Activated CD4-positive, alpha-beta T cell treated with anti-CD3 and anti-CD28 coated beads, Interleukin-2, Interleukin-4, amounts not matched to agents 100 ng/mL and 50 ng/mL, durations not matched to agents 16 hours and 8 hours (primary cell): Measurements from ENCODE around the gene ULBP3.

Experiments
- DNase-seq: peaks from one replicate; pipeline ENCODE4 v3.0.0-alpha.2; 2020; ENCODE audit warnings: low spot score

The ULBP3 gene

GRCh38 chr6:150068720-150069648 lies at the start of gene ULBP3:
ULBP3 (minus strand) TSS chr6:150069121; CDS start chr6:150069066, 55 bp downstream.
- peak; percentile 79 for DNase-seq

GRCh38 chr6:150118627-150119026 lies 49.7 kb upstream of the ULBP3 start:
- DNase-seq: no peak

GRCh38 chr6:150118203-150118602 lies 49.3 kb upstream of the ULBP3 start:
- DNase-seq: no peak

- DNase-seq: no peak
Measured at GRCh38 chr6:150116200-150116800, 47.4 kb upstream of the ULBP3 start.

GRCh38 chr6:150115769-150116168 lies 46.8 kb upstream of the ULBP3 start:
- no peak for DNase-seq

DNA sequence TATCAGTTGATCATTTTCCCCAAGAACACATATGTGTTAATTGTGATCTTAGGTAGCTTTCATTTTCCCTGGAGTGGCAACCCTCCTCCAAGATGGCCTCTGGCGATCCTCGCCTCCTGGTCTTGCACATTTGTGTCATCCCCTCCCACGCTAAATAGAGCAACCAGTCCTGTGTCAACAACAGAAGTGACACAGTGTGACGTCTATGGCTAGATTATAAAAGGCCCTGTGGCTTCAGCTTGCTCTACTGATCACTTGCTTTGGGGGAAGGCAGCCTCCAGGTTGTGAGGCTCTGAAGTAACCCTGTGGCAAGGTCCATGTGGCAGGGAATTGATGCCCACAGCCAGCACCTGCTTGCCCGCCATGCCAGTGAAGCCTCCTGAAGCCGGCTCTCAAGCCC lies 43.3 kb upstream of the ULBP3 start:
- no peak for DNase-seq

- no peak for DNase-seq
Measured at GRCh38 chr6:150102750-150103270, 33.9 kb upstream of the ULBP3 start.

- DNase-seq: no peak
Measured at GRCh38 chr6:150100745-150101144, 31.8 kb upstream of the ULBP3 start.

- no peak for DNase-seq
Measured at GRCh38 chr6:150099953-150100352, 31.0 kb upstream of the ULBP3 start.

DNA sequence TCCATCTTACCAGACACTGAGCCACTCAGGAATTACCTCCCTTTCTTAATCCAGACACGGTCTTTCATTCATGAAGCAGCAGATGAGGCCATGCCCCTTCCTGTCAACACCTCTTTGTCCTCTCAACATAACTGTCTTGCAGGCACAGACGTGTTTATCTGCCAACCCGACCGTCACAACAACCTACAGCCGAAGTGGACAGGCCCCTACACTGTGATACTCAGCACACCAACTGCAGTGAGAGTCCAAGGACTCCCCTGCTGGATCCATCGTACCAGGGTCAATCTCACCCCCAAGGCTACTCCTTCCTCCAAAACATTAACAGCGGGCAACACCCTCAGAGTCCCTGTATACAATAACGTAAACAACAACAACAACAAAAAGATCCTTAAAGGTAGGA lies 30.6 kb upstream of the ULBP3 start:
- no peak for DNase-seq

DNA sequence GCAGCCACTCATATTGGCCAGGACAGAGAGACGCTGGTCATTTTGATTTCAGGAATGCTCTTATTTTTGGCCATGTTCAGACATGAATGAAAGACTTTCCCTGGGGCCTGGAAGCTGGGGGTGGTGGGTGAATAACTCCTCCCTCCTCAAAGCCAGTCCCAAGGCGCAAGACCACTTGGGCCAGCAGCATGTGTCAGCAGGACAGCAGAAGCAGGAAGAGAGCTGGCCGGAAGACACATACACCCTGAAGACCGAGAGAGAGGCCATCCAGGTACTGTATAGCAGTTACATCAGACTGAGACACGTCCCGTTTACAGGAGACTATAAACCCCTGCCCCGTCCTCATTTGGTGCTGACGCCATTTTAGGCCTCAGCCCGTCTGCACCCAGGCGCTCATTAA lies 29.2 kb upstream of the ULBP3 start:
- DNase-seq: no peak

DNA sequence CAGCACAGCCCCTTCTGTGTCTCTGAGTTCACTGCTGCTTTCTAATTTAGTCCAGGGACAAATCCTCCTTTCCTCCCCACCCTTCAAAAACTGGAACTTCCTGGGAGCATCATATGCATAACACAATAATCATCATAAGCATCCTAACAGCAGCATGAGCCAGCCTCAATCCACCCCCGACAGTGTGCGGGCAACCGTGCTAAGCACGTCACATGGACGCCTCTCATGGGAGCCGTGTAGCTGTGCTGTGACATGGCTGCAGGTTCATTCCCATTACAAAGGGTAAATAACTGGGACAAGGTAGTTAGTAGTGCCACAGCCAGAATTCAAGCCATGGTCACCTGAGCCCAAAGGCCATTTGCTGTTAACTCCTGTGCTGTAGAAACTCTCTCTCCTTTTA lies 24.5 kb upstream of the ULBP3 start:
- DNase-seq: no peak

DNA sequence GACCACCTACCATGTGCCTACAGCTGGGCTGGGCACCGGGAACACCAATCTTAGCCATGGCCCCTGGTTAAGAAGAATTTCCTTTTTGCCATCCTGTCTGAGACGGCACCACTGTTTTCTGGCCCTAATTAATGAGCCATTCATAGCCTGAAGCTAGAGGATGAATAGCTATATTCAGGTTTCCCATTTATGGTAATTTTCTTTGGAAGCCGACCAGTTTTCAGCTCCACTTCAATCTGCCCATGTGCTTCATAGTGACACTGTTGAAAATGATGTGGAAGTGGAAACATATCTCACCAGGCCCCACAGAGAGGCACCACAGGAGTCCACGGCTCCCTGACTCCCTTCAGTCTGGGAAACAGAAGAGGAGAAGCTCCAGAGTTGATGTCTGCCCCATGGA lies 22.6 kb upstream of the ULBP3 start:
- DNase-seq: no peak

DNA sequence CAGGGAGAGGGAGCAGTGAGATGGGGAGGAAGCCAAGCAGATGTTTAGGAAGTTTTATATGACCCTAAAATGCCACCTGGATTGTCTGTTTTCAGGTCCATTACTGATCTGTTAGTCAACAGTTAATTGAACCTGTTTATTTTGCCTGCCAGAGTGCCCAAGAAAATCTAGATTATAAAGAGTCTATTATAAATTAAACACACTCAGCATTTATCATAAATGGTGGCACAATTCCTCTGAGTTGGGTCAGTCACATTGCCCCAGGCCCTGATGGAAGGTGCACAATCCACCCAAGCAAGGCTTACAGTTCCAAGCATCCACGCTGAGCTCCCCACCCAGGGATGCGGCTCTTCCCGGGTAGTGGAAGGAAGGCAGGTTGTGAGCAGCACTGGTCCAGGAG lies 21.4 kb upstream of the ULBP3 start:
- no peak for DNase-seq

DNA sequence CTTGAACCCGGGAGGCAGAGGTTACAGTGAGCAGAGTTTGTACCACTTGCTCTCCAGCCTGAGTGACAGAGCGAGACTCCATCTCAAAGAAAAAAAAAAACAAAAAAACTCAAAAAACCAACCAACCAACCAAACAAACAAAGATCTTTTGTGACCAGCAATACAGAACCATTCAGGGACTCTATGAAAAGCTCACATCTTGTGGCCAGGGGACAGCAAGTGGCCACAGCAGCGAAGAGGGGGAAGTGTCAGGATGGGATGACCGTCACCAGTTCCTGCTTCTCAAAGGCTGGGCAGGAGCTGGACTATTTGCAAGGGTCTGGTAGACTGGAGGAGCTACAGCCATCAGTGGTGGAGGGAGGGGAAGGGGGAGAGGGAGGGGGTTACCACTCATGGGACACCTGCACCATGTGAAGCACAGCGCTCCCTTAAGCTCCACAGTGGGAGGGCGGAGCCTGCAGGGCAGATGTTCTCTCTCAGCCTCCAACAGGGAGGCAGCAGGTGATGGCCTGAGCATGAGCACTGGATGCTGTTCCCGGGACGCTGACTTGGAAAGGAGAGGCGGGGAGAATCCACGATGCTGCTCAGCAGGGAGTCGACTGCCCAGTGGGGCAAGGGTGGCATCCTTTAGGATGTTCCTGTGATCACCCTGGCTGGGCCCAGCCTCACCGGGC lies 19.7 kb upstream of the ULBP3 start:
- no peak for DNase-seq

GRCh38 chr6:150087336-150087735 lies 18.4 kb upstream of the ULBP3 start:
- no peak for DNase-seq

GRCh38 chr6:150086026-150086425 lies 17.1 kb upstream of the ULBP3 start:
- no peak for DNase-seq

DNA sequence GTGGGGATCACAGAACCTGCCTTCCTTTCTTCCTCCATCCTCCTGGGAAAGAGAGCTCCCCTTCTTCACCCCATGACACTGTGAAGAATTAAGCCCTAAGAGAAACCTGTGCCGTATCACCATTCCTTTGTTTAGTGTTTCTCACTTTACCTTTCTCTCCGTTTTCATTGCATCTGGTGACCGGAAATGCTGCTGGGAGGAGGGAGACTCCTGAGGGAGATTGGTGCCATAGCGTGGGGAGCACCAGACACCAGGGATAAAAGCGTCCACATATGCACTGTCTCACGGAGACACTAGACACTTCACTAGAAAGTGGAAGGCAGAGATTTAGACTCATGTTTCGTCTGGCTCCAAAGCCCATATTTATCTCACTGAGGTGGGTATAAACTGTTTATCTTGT lies 15.5 kb upstream of the ULBP3 start:
- DNase-seq: no peak

DNA sequence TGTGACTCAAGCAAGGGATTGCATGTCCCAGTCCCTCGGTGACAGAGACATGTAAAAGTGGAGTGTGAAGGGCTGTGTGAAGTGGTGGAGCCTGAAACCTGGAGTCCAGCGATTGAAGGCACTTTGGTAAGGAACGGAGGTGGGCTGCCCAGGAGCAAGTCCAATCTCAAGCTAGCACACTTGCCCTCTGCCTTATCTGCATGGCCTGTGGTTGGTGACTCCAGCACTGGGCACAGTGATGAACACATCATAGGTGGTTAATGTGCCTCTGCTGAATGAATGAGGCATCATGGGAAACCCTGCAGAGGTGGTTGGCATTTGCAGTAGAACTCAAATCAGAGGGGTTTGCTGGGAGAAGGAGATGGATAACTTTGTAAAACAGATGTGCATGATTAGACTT lies 14.9 kb upstream of the ULBP3 start:
- no peak for DNase-seq

DNA sequence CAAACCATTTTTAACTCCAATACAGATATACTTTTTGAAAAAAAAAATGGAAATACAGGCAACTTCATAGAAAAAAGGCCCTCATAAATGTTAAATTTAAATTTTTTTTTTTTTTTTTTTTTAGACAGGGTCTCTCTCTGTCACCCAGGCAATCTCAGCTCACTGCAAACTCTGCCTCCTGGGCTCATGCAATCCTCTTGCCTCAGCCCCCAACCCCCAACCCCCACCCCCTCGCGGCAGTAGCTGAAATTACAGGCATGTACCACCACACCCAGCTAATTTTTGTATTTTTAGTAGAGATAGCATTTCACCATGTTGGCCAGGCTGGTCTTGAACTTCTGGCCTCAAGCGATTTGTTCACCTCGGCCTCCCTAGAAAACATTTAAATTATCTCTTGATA lies 12.8 kb upstream of the ULBP3 start:
- DNase-seq: no peak

DNA sequence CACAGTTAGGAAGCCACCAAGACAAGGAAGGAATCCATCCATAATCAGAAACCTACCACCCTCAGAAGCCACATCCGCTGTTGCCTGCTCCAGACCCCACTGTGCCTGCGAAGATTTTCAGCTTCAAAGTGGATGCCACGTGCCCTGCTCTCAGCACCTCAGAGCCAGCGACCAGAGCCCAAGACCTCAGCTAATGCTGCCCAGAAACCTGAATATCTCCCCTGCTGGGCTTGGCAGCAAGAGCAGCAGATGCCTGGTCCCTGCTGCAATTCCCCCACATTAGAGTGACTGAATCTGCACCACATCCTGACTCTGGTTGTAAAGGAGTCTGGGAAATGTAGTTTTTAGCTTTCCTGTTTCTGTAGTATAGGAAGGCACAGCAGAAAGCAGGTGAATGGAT lies 10.7 kb upstream of the ULBP3 start:
- DNase-seq: no peak

- DNase-seq: no peak
Measured at GRCh38 chr6:150078788-150079187, 9.9 kb upstream of the ULBP3 start.
